ENCODE results near the gene MTNR1A.
"Not testable (repeated sequence)": the region's sequence is repeated elsewhere in the genome, so short reads cannot be mapped to it uniquely, and the experiment has no call there.

The MTNR1A gene

GRCh38 chr4:186514271-186514950 lies 41.0 kb downstream of the MTNR1A start:
- H3K9ac ChIP-seq (ENCODE audit: low read length): no peak overlapping the region
- no peaks in the 10 kb centered on the region for H3K36me3 ChIP-seq (ENCODE audit: control insufficient read depth, insufficient read depth, low read length)
- no peaks in the 10 kb centered on the region for H3K9me3 ChIP-seq (ENCODE audit: control insufficient read depth, low read length)
- H3K4me1 ChIP-seq (ENCODE audit: control insufficient read depth, insufficient read depth, low read length): no peaks in the 10 kb centered on the region
- H3K27me3 ChIP-seq (ENCODE audit: control insufficient read depth, insufficient read depth, low read length): no peaks in the 10 kb centered on the region
- H3K4me3 ChIP-seq (ENCODE audit: low read length): no peak overlapping the region

- not testable (repeated sequence) for H3K9ac ChIP-seq (ENCODE audit: low read length); H3K27me3 ChIP-seq (ENCODE audit: control insufficient read depth, insufficient read depth, low read length); H3K9me3 ChIP-seq (ENCODE audit: control insufficient read depth, low read length); H3K4me1 ChIP-seq (ENCODE audit: control insufficient read depth, insufficient read depth, low read length); H3K36me3 ChIP-seq (ENCODE audit: control insufficient read depth, insufficient read depth, low read length); H3K4me3 ChIP-seq (ENCODE audit: low read length)
Observed at GRCh38 chr4:186504771-186505170, 50.6 kb downstream of the MTNR1A start.

GRCh38 chr4:186502231-186502630 lies 53.1 kb downstream of the MTNR1A start:
- no peaks in the 10 kb centered on the region for H3K27me3 ChIP-seq (ENCODE audit: control insufficient read depth, insufficient read depth, low read length)
- no peaks in the 10 kb centered on the region for H3K9me3 ChIP-seq (ENCODE audit: control insufficient read depth, low read length)
- no peaks in the 10 kb centered on the region for H3K4me1 ChIP-seq (ENCODE audit: control insufficient read depth, insufficient read depth, low read length)
- no peak overlapping the region for H3K9ac ChIP-seq (ENCODE audit: low read length)
- no peaks in the 10 kb centered on the region for H3K36me3 ChIP-seq (ENCODE audit: control insufficient read depth, insufficient read depth, low read length)
- no peak overlapping the region for H3K4me3 ChIP-seq (ENCODE audit: low read length)

- no peaks in the 10 kb centered on the region for H3K36me3 ChIP-seq (ENCODE audit: control insufficient read depth, insufficient read depth, low read length)
- no peak overlapping the region for H3K4me3 ChIP-seq (ENCODE audit: low read length)
- no peaks in the 10 kb centered on the region for H3K27me3 ChIP-seq (ENCODE audit: control insufficient read depth, insufficient read depth, low read length)
- no peaks in the 10 kb centered on the region for H3K4me1 ChIP-seq (ENCODE audit: control insufficient read depth, insufficient read depth, low read length)
- H3K9me3 ChIP-seq (ENCODE audit: control insufficient read depth, low read length): no peaks in the 10 kb centered on the region
- H3K9ac ChIP-seq (ENCODE audit: low read length): no peak overlapping the region
Observed at GRCh38 chr4:186501554-186501953, 53.8 kb downstream of the MTNR1A start.

- no peaks in the 10 kb centered on the region for H3K36me3 ChIP-seq (ENCODE audit: control insufficient read depth, insufficient read depth, low read length)
- H3K27me3 ChIP-seq (ENCODE audit: control insufficient read depth, insufficient read depth, low read length): no peaks in the 10 kb centered on the region
Observed at GRCh38 chr4:186500721-186501304, 54.6 kb downstream of the MTNR1A start.

GRCh38 chr4:186499467-186499866 lies 55.9 kb downstream of the MTNR1A start:
- no peak overlapping the region for H3K4me3 ChIP-seq (ENCODE audit: low read length)
- no peaks in the 10 kb centered on the region for H3K36me3 ChIP-seq (ENCODE audit: control insufficient read depth, insufficient read depth, low read length)
- no peak overlapping the region for H3K9ac ChIP-seq (ENCODE audit: low read length)
- H3K4me1 ChIP-seq (ENCODE audit: control insufficient read depth, insufficient read depth, low read length): no peaks in the 10 kb centered on the region
- H3K9me3 ChIP-seq (ENCODE audit: control insufficient read depth, low read length): no peaks in the 10 kb centered on the region
- no peaks in the 10 kb centered on the region for H3K27me3 ChIP-seq (ENCODE audit: control insufficient read depth, insufficient read depth, low read length)

More at GRCh38 chr4:186500721-186501304, 54.6 kb downstream of the MTNR1A start:
- Histone ChIP-seq H3K4me3 (ENCODE audit: low read length) (no peak overlapping the region), H3K4me1 (ENCODE audit: control insufficient read depth, insufficient read depth, low read length) (no peaks in the 10 kb centered on the region), H3K9me3 (ENCODE audit: control insufficient read depth, low read length) (no peaks in the 10 kb centered on the region), H3K9ac (ENCODE audit: low read length) (no peak overlapping the region)

- Histone ChIP-seq H3K36me3 (ENCODE audit: control insufficient read depth, insufficient read depth, low read length) (no peaks in the 10 kb centered on the region), H3K9me3 (ENCODE audit: control insufficient read depth, low read length) (no peaks in the 10 kb centered on the region), H3K4me1 (ENCODE audit: control insufficient read depth, insufficient read depth, low read length) (no peaks in the 10 kb centered on the region), H3K27me3 (ENCODE audit: control insufficient read depth, insufficient read depth, low read length) (no peaks in the 10 kb centered on the region), H3K4me3 (ENCODE audit: low read length) (no peak overlapping the region), H3K9ac (ENCODE audit: low read length) (no peak overlapping the region)
Observed at GRCh38 chr4:186497043-186497442, 58.3 kb downstream of the MTNR1A start.

- Histone ChIP-seq H3K9ac (ENCODE audit: low read length) (no peak overlapping the region), H3K4me3 (ENCODE audit: low read length) (no peak overlapping the region), H3K9me3 (ENCODE audit: control insufficient read depth, low read length) (no peaks in the 10 kb centered on the region), H3K27me3 (ENCODE audit: control insufficient read depth, insufficient read depth, low read length) (no peaks in the 10 kb centered on the region), H3K4me1 (ENCODE audit: control insufficient read depth, insufficient read depth, low read length) (no peaks in the 10 kb centered on the region), H3K36me3 (ENCODE audit: control insufficient read depth, insufficient read depth, low read length) (no peaks in the 10 kb centered on the region)
Observed at GRCh38 chr4:186494496-186494895, 60.9 kb downstream of the MTNR1A start.

GRCh38 chr4:186487726-186488125 lies 67.6 kb downstream of the MTNR1A start:
- Histone ChIP-seq H3K9me3 (ENCODE audit: control insufficient read depth, low read length) (no peaks in the 10 kb centered on the region), H3K4me3 (ENCODE audit: low read length) (no peak overlapping the region), H3K27me3 (ENCODE audit: control insufficient read depth, insufficient read depth, low read length) (no peaks in the 10 kb centered on the region), H3K36me3 (ENCODE audit: control insufficient read depth, insufficient read depth, low read length) (no peaks in the 10 kb centered on the region), H3K4me1 (ENCODE audit: control insufficient read depth, insufficient read depth, low read length) (no peaks in the 10 kb centered on the region), H3K9ac (ENCODE audit: low read length) (no peak overlapping the region)

GRCh38 chr4:186486172-186486571 lies 69.2 kb downstream of the MTNR1A start:
- H3K4me3 ChIP-seq (ENCODE audit: low read length): no peak overlapping the region
- H3K36me3 ChIP-seq (ENCODE audit: control insufficient read depth, insufficient read depth, low read length): no peaks in the 10 kb centered on the region
- no peaks in the 10 kb centered on the region for H3K9me3 ChIP-seq (ENCODE audit: control insufficient read depth, low read length)
- H3K9ac ChIP-seq (ENCODE audit: low read length): no peak overlapping the region
- H3K27me3 ChIP-seq (ENCODE audit: control insufficient read depth, insufficient read depth, low read length): no peaks in the 10 kb centered on the region
- no peaks in the 10 kb centered on the region for H3K4me1 ChIP-seq (ENCODE audit: control insufficient read depth, insufficient read depth, low read length)

GRCh38 chr4:186485561-186486062 lies 69.8 kb downstream of the MTNR1A start:
- no peaks in the 10 kb centered on the region for H3K36me3 ChIP-seq (ENCODE audit: control insufficient read depth, insufficient read depth, low read length)
- H3K9me3 ChIP-seq (ENCODE audit: control insufficient read depth, low read length): no peaks in the 10 kb centered on the region
- no peaks in the 10 kb centered on the region for H3K27me3 ChIP-seq (ENCODE audit: control insufficient read depth, insufficient read depth, low read length)
- no peak overlapping the region for H3K4me3 ChIP-seq (ENCODE audit: low read length)
- H3K4me1 ChIP-seq (ENCODE audit: control insufficient read depth, insufficient read depth, low read length): no peaks in the 10 kb centered on the region
- H3K9ac ChIP-seq (ENCODE audit: low read length): no peak overlapping the region

- Histone ChIP-seq H3K4me1 (ENCODE audit: control insufficient read depth, insufficient read depth, low read length) (no peaks in the 10 kb centered on the region), H3K27me3 (ENCODE audit: control insufficient read depth, insufficient read depth, low read length) (no peaks in the 10 kb centered on the region), H3K36me3 (ENCODE audit: control insufficient read depth, insufficient read depth, low read length) (no peaks in the 10 kb centered on the region), H3K9ac (ENCODE audit: low read length) (no peak overlapping the region), H3K4me3 (ENCODE audit: low read length) (no peak overlapping the region), H3K9me3 (ENCODE audit: control insufficient read depth, low read length) (no peaks in the 10 kb centered on the region)
Observed at GRCh38 chr4:186485150-186485549, 70.2 kb downstream of the MTNR1A start.

Data from mucosa of stomach (tissue), 1 donor.